Activated naive CD8-positive, alpha-beta T cell treated with anti-CD3 and anti-CD28 coated beads, Interleukin-2, amount 10 ng/mL, durations not matched to agents 7 days and 5 days (primary cell): Measurements from ENCODE around the gene MOCS1. TPM values are rescaled to one million over a fixed set of nuclear protein-coding genes. Genes with fewer than 3 reads are reported as not detected.
A peak's percentile ranks its signal among the peaks of the same experiment; 100 is the strongest.

Experiments
- ATAC-seq: fragments of 150-1000 bp; cut with Tn5 transposase; one replicate; pipeline ENCODE4 v1.10.0; 2021; ENCODE audit warnings: low read depth, moderate library complexity
- POLR2A ChIA-PET: fragments of 350-600 bp; sonication (Branson Sonifier 250); formaldehyde crosslinking; loops from one replicate; lab custom pipeline; 2021; ENCODE audit warnings: antibody characterized with exemption; lab: Charles Lee
- DNase-seq: peaks from one replicate; pipeline ENCODE4 v3.0.0; 2021
- H3K27ac Mint-ChIP-seq: one replicate; pipeline ENCODE4 v1.8.0; 2022; ENCODE audit warnings: mild to moderate bottlenecking, mixed read lengths
- H3K27me3 Mint-ChIP-seq: one replicate; pipeline ENCODE4 v1.8.0; 2022; ENCODE audit warnings: mild to moderate bottlenecking, moderate library complexity, mixed read lengths
- H3K36me3 Mint-ChIP-seq: one replicate; pipeline ENCODE4 v1.8.0; 2021; ENCODE audit warnings: mild to moderate bottlenecking, mixed read lengths
- H3K4me1 Mint-ChIP-seq: one replicate; pipeline ENCODE4 v1.8.0; 2021; ENCODE audit warnings: mixed read lengths
- H3K4me3 Mint-ChIP-seq: one replicate; pipeline ENCODE4 v1.8.0; 2022; ENCODE audit warnings: mild to moderate bottlenecking, moderate library complexity, mixed read lengths
- H3K9me3 Mint-ChIP-seq: one replicate; pipeline ENCODE4 v1.8.0; 2021; ENCODE audit warnings: mixed read lengths
- total RNA-seq, 2 experiments: library from RNA; stranded (reverse); gene quantifications; one replicate each; pipeline ENCODE4 v1.2.3, GENCODE V29; 2021

The MOCS1 gene
- total RNA-seq, 2 experiments from 2014 or later, result 0.37 to 0.61 TPM

DNA sequence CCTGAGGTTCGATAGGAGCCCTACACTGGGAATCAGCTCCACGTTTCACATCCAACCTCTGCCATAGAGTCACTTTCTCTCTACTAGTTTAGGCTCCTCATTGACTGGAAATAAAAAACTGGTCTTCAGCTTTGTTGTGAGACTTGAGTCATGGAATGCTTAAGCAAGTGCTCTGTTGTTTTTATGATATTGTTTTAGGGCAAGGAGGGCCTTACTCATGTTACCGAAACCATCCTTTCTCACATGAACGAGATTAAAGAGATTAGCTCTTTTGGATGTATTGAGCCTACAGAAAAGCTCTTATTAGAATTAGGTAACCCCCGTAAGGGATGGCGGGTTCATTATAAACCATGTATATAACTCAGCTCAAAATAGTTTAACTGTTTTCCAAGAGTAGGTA, 6.9 kb upstream of the MOCS1 start:
- H3K36me3 Mint-ChIP-seq, result no peaks in the 10 kb centered on the region
- no peak overlapping the region for H3K27ac Mint-ChIP-seq
- H3K9me3 Mint-ChIP-seq, result no peaks in the 10 kb centered on the region
- H3K4me3 Mint-ChIP-seq, result no peak overlapping the region
- H3K4me1 Mint-ChIP-seq, result no peaks in the 10 kb centered on the region
- no peaks in the 10 kb centered on the region for H3K27me3 Mint-ChIP-seq
- no peak for DNase-seq
- POLR2A ChIA-PET, result no interaction called here
- ATAC-seq, result no peak

DNA sequence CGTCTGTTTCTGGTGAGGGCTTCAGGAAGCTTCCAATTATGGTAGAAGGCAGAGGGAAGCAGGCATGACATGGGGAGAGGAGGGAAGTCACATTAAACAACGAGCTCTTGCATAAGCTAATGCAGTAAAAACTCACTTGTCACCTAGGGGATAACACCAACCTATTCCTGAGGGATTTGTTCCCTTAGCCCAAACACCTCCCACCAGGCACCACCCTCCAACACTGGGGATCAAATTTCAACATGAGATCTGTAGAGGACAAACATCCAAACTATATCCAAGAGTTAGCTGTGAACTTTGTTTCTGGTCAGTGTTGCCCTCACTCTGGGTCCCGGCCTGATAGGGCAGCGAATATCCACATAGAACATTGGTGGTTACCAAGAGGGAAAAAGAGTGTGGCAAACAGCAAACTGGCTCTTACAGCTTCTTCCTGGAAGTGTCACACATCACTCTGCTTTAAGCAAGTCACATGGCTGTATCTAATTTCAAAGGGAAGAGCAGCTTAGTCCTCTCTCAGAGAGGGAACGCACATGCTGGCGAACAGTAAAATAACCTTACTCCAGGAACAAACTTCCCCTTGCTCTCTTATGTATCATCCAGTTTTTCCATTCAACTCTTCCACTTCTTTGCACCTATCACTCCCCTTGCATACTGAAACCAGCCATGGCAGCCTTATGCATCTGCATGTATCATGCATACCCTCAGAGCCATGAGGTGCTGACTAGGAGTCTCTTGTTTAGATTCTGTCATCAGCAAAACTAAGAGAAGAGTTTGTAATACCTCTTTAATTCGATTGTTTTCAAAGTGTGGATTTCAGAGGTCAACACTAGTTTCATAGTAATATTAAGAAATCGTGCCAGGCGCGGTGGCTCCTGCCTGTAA, 4.8 kb upstream of the MOCS1 start:
- H3K4me1 Mint-ChIP-seq, result no peaks in the 10 kb centered on the region
- POLR2A ChIA-PET, result no interaction called here
- peaks cover 5% of the 10 kb centered on the region for H3K27me3 Mint-ChIP-seq

DNA sequence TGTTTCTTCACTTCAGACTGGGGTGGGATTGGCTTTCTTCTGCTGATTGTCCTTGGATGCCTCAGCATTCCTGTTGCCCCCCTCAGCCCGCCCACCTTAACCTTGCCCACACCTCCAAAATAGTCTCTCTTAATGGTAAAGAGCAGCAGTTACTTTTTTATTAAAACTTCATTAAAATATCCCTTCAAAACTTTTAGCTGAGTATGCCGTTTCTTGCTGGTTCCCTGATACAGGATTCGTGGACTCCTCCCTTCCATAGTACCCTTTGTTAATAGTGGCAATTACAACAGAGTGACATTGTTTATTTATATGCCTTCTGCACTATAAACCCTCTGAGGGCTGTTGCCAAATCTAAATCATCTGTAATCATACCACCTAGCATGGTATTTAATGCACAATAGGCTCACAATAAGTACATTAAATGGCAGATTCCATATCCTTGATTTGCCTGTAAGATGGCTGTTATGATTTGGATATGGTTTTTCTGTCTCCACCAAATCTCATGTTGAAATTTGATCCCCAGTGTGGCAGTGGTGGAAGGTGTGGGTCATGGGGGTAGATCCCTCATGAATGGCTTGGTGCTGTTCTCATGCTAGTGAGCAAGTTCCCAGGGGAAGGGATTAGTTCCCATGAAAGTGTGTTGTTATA, 3.5 kb upstream of the MOCS1 start:
- ATAC-seq (no peak), DNase-seq (no peak)
- POLR2A ChIA-PET, result no interaction called here
- H3K27ac Mint-ChIP-seq, result no peak overlapping the region
- peaks cover 9% of the 10 kb centered on the region for H3K27me3 Mint-ChIP-seq
- no peaks in the 10 kb centered on the region for H3K9me3 Mint-ChIP-seq
- H3K36me3 Mint-ChIP-seq, result no peaks in the 10 kb centered on the region
- peaks cover 2% of the 10 kb centered on the region for H3K4me1 Mint-ChIP-seq
- no peak overlapping the region for H3K4me3 Mint-ChIP-seq

More for the DNA sequence above, 4.8 kb upstream of the MOCS1 start:
- H3K36me3 Mint-ChIP-seq, result no peaks in the 10 kb centered on the region
- H3K4me3 Mint-ChIP-seq, result no peak overlapping the region
- H3K27ac Mint-ChIP-seq, result no peak overlapping the region
- DNase-seq (no peak), ATAC-seq (no peak)
- no peaks in the 10 kb centered on the region for H3K9me3 Mint-ChIP-seq

- Mint-ChIP-seq H3K36me3 (no peaks in the 10 kb centered on the region), H3K27me3 (peaks cover 9% of the 10 kb centered on the region), H3K27ac (no peak overlapping the region), H3K4me1 (peaks cover 2% of the 10 kb centered on the region), H3K9me3 (no peaks in the 10 kb centered on the region), H3K4me3 (no peak overlapping the region)
- ATAC-seq (no peak), DNase-seq (no peak)
- POLR2A ChIA-PET, result no interaction called here
These were observed 2.6 kb upstream of the MOCS1 start for GRCh38 chr6:39936857-39937256.

DNA sequence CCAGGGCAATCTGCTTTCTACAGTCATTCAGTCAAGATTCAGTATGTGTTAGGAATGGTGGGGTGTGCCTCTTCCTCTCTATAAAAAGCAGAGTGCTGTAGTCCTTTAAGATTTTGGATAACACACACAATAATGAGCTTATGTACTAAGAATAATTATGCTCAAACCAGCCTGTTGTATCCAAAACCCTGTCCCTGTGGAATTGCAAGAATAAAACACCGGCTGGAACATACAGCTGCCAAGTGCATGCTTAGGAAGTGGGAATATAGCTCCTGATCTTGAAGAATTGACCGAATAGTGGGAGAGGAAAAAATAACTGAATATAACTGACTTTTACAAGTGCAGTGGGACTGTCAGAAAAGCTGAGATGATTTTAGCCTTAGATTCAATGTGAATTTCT, 979 bp upstream of the MOCS1 start:
- Mint-ChIP-seq H3K27me3 (peaks cover 9% of the 10 kb centered on the region), H3K4me3 (peak overlapping the region; percentile 19), H3K9me3 (no peaks in the 10 kb centered on the region), H3K27ac (no peak overlapping the region), H3K36me3 (no peaks in the 10 kb centered on the region), H3K4me1 (peaks cover 2% of the 10 kb centered on the region)
- DNase-seq (no peak), ATAC-seq (no peak)
- POLR2A ChIA-PET, result no interaction called here

GRCh38 chr6:39933669-39934130, 562 bp downstream of the MOCS1 start:
- Mint-ChIP-seq H3K4me3 (peak overlapping the region; percentile 73), H3K36me3 (no peaks in the 10 kb centered on the region), H3K27me3 (peaks cover 9% of the 10 kb centered on the region), H3K27ac (peak overlapping the region; percentile 15), H3K4me1 (peaks cover 5% of the 10 kb centered on the region), H3K9me3 (no peaks in the 10 kb centered on the region)
- ATAC-seq (peak; percentile 28), DNase-seq (no peak)
- POLR2A ChIA-PET, result no interaction called here

DNA sequence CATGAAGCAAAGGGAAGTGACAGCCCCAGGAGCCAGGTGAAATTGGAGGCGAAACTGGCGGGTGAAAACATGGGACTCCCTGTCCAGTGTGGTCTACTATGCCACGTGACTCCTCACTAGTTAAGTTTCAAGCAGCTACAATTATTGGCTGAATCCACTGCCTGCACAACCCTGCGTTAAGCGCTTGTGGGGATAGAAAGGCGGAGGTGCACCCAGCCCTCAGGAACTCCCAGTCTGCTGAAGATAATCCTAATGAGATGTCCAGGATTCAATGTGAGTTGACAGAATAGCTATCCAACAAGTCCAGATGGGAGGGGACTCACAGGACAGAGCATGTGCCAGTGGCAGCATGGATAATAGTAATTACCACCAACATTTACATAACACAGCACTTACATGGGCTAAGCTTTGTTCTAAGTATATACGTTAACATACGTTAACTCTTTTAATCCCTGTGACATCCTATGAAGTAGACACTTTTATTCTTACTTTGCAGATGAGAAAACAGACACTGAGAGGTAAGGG, 1.8 kb downstream of the MOCS1 start:
- H3K4me3 Mint-ChIP-seq, result no peak overlapping the region
- POLR2A ChIA-PET, result no interaction called here
- ATAC-seq, result no peak

DNA sequence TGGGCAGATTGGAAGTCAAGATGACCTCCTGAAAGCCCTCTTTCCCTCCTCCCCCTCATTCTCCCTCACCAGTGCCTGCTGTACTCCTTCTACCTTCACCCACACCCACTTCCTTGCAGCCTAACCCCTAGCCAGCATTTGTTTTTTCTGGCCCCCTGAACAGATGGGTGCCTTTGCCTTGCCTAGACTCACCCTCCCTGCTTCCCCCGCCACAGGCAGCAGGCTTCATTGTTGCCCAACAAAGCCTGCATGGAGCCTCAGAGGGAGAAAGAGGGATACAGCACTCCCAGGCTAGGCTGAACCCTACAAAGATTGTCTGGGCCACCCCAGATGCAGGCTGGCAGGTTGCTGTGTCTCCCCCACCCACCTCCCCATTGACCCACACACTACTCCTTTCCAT, 2.7 kb downstream of the MOCS1 start:
- Mint-ChIP-seq H3K9me3 (no peaks in the 10 kb centered on the region), H3K27ac (no peak overlapping the region), H3K4me3 (no peak overlapping the region), H3K27me3 (peaks cover 9% of the 10 kb centered on the region), H3K4me1 (peaks cover 5% of the 10 kb centered on the region), H3K36me3 (no peaks in the 10 kb centered on the region)
- POLR2A ChIA-PET, result no interaction called here
- DNase-seq (no peak), ATAC-seq (no peak)

More for the DNA sequence above, 1.8 kb downstream of the MOCS1 start:
- H3K36me3 Mint-ChIP-seq, result no peaks in the 10 kb centered on the region
- H3K4me1 Mint-ChIP-seq, result peaks cover 5% of the 10 kb centered on the region
- no peaks in the 10 kb centered on the region for H3K9me3 Mint-ChIP-seq
- no peak overlapping the region for H3K27ac Mint-ChIP-seq
- peaks cover 9% of the 10 kb centered on the region for H3K27me3 Mint-ChIP-seq
- no peak for DNase-seq

- peaks cover 8% of the 10 kb centered on the region for H3K4me1 Mint-ChIP-seq
- peaks cover 5% of the 10 kb centered on the region for H3K9me3 Mint-ChIP-seq
- H3K27ac Mint-ChIP-seq, result no peak overlapping the region
- H3K27me3 Mint-ChIP-seq, result peaks cover 8% of the 10 kb centered on the region
- POLR2A ChIA-PET, result no interaction called here
- H3K4me3 Mint-ChIP-seq, result no peak overlapping the region
- DNase-seq (no peak), ATAC-seq (no peak)
- H3K36me3 Mint-ChIP-seq, result no peaks in the 10 kb centered on the region
These were observed 3.7 kb downstream of the MOCS1 start for GRCh38 chr6:39930540-39930939.

DNA sequence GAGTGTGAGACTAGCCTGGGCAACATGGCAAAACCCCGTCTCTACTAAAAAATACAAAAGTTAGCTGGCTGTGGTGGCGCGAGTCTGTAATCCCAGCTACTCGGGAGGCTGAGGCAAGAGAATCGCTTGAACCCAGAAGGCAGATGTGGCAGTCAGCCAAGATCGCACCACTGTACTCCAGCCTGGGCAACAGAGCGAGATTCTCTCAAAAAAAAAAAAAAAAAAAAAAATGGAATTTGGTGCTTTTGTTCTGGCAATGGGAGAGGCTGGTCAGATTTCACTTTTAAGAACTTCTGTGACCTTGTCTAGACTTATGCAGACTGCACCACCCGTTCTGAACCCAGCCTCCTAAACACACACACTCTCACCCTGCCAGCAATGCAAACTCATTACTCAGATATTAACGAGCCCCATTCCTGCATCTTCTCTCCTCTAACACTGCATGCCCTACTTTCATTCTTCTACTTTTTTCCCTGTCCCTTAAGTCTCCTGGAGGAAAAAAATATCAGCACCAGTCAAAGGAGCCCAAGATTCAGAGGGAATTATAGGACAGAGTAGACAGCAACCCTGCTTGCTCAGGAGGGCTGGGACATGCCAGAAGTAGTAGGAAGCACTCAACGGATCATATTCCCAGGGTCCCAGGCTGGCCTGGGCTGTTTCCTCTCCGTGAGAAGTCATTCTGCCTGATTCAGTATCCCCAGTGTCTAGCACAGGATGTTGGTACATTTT, 4.4 kb downstream of the MOCS1 start:
- DNase-seq, result no peak
- Mint-ChIP-seq H3K27me3 (peaks cover 4% of the 10 kb centered on the region), H3K4me3 (no peak overlapping the region), H3K36me3 (no peaks in the 10 kb centered on the region), H3K9me3 (peaks cover 5% of the 10 kb centered on the region), H3K4me1 (peaks cover 8% of the 10 kb centered on the region), H3K27ac (no peak overlapping the region)
- POLR2A ChIA-PET, result no interaction called here
- ATAC-seq, result no peak

- H3K4me1 Mint-ChIP-seq, result peaks cover 8% of the 10 kb centered on the region
- POLR2A ChIA-PET, result no interaction called here
- ATAC-seq, result no peak
These were observed 5.1 kb downstream of the MOCS1 start for GRCh38 chr6:39929039-39929732.

GRCh38 chr6:39927159-39927558, 7.1 kb downstream of the MOCS1 start:
- no peak overlapping the region for H3K27ac Mint-ChIP-seq
- H3K36me3 Mint-ChIP-seq, result no peaks in the 10 kb centered on the region
- no peaks in the 10 kb centered on the region for H3K27me3 Mint-ChIP-seq
- no peak for DNase-seq
- ATAC-seq, result no peak
- POLR2A ChIA-PET, result no interaction called here
- peaks cover 5% of the 10 kb centered on the region for H3K9me3 Mint-ChIP-seq
- H3K4me3 Mint-ChIP-seq, result no peak overlapping the region
- H3K4me1 Mint-ChIP-seq, result peaks cover 9% of the 10 kb centered on the region

More at GRCh38 chr6:39929039-39929732, 5.1 kb downstream of the MOCS1 start:
- Mint-ChIP-seq H3K27me3 (peaks cover 4% of the 10 kb centered on the region), H3K4me3 (no peak overlapping the region), H3K9me3 (peaks cover 5% of the 10 kb centered on the region), H3K27ac (no peak overlapping the region), H3K36me3 (no peaks in the 10 kb centered on the region)
- no peak for DNase-seq

DNA sequence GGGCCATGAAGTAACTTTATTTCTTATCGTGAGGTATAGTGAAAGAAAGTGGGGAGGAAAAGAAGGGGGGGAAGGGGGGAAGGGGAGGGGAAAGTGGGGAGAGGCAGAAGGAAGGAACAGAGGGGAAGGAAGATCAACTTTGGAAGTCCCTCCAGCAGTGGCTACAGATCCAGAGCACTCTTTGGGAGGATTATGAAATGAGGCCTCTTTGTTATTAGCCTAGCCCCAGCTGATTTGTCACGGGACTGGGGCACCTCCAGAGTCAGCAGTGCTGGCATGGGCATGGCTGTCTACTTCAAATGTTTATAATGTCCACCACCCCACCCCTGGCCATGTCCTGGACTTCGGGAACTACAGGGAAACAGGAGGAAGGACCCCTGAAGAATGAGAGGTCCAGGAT, 7.6 kb downstream of the MOCS1 start:
- POLR2A ChIA-PET, result no interaction called here
- H3K9me3 Mint-ChIP-seq, result peaks cover 5% of the 10 kb centered on the region
- no peaks in the 10 kb centered on the region for H3K27me3 Mint-ChIP-seq
- no peak overlapping the region for H3K4me3 Mint-ChIP-seq
- DNase-seq (no peak), ATAC-seq (no peak)
- no peaks in the 10 kb centered on the region for H3K36me3 Mint-ChIP-seq
- H3K27ac Mint-ChIP-seq, result no peak overlapping the region
- peaks cover 9% of the 10 kb centered on the region for H3K4me1 Mint-ChIP-seq
